Activated CD4-positive, alpha-beta T cell treated with anti-CD3 and anti-CD28 coated beads, Interleukin-2, amount 50 U/mL, for 1 hour (primary cell): ENCODE results near the gene GOLGA6L22.
"Not testable (repeated sequence)": the region's sequence is repeated elsewhere in the genome, so short reads cannot be mapped to it uniquely, and the experiment has no call there.

Experiments used
- DNase-seq: peaks from one replicate; pipeline ENCODE4 v3.0.0-alpha.2; 2020

The GOLGA6L22 gene

GRCh38 chr15:22458603-22459002 is at the start of gene GOLGA6L22:
GOLGA6L22 (plus strand) TSS chr15:22458903; CDS start chr15:22458994, 91 bp downstream.
- DNase-seq: not testable (repeated sequence)

GRCh38 chr15:22417288-22417687 is 41.4 kb upstream of the GOLGA6L22 start:
- not testable (repeated sequence) for DNase-seq

- not testable (repeated sequence) for DNase-seq
Observed at GRCh38 chr15:22417795-22418194, 40.9 kb upstream of the GOLGA6L22 start.

GRCh38 chr15:22418212-22418611 is 40.5 kb upstream of the GOLGA6L22 start:
- DNase-seq: not testable (repeated sequence)

GRCh38 chr15:22418666-22419065 is 40.0 kb upstream of the GOLGA6L22 start:
- DNase-seq: not testable (repeated sequence)

GRCh38 chr15:22420340-22420739 is 38.4 kb upstream of the GOLGA6L22 start:
- not testable (repeated sequence) for DNase-seq

GRCh38 chr15:22429426-22429825 is 29.3 kb upstream of the GOLGA6L22 start:
- not testable (repeated sequence) for DNase-seq

- DNase-seq: not testable (repeated sequence)
Observed at GRCh38 chr15:22431687-22432086, 27.0 kb upstream of the GOLGA6L22 start.

- DNase-seq: peak; percentile 9
Observed at GRCh38 chr15:22494490-22495113, 35.9 kb downstream of the GOLGA6L22 start.

GRCh38 chr15:22497200-22497599 is 38.5 kb downstream of the GOLGA6L22 start:
- not testable (repeated sequence) for DNase-seq

GRCh38 chr15:22498220-22498925 is 39.7 kb downstream of the GOLGA6L22 start:
- DNase-seq: not testable (repeated sequence)

- DNase-seq: not testable (repeated sequence)
Observed at GRCh38 chr15:22502272-22502671, 43.6 kb downstream of the GOLGA6L22 start.

- DNase-seq: not testable (repeated sequence)
Observed at GRCh38 chr15:22506959-22507358, 48.3 kb downstream of the GOLGA6L22 start.

GRCh38 chr15:22516140-22516539 is 57.4 kb downstream of the GOLGA6L22 start:
- DNase-seq: not testable (repeated sequence)
